ENCODE measurements around the gene PRRG1.

- TF ChIP-seq RAD21 (IDR thresholded peaks at IDR 0.05; ENCODE audit: low read depth): no peak
- no peak for TF ChIP-seq TAF1 (IDR thresholded peaks at IDR 0.05; ENCODE audit: low read depth)
- TF ChIP-seq FOXM1 (IDR thresholded peaks at IDR 0.05; ENCODE audit: borderline replicate concordance, low read depth): no peak
- TF ChIP-seq, protein P1, sequence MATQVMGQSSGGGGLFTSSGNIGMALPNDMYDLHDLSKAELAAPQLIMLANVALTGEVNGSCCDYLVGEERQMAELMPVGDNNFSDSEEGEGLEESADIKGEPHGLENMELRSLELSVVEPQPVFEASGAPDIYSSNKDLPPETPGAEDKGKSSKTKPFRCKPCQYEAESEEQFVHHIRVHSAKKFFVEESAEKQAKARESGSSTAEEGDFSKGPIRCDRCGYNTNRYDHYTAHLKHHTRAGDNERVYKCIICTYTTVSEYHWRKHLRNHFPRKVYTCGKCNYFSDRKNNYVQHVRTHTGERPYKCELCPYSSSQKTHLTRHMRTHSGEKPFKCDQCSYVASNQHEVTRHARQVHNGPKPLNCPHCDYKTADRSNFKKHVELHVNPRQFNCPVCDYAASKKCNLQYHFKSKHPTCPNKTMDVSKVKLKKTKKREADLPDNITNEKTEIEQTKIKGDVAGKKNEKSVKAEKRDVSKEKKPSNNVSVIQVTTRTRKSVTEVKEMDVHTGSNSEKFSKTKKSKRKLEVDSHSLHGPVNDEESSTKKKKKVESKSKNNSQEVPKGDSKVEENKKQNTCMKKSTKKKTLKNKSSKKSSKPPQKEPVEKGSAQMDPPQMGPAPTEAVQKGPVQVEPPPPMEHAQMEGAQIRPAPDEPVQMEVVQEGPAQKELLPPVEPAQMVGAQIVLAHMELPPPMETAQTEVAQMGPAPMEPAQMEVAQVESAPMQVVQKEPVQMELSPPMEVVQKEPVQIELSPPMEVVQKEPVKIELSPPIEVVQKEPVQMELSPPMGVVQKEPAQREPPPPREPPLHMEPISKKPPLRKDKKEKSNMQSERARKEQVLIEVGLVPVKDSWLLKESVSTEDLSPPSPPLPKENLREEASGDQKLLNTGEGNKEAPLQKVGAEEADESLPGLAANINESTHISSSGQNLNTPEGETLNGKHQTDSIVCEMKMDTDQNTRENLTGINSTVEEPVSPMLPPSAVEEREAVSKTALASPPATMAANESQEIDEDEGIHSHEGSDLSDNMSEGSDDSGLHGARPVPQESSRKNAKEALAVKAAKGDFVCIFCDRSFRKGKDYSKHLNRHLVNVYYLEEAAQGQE (IDR thresholded peaks at IDR 0.05; ENCODE audit: low read depth): no peak
- no peak for TF ChIP-seq CEBPB (IDR thresholded peaks at IDR 0.05)
- TF ChIP-seq TEAD4 (IDR thresholded peaks at IDR 0.05): no peak
- no peak for TF ChIP-seq TCF12 (IDR thresholded peaks at IDR 0.05; ENCODE audit: low read depth)
- no peak for TF ChIP-seq EP300 (IDR thresholded peaks at IDR 0.05; ENCODE audit: borderline replicate concordance)
Observed at GRCh38 chrX:37470711-37471110, 121.5 kb downstream of the PRRG1 start.
